Tibial artery (tissue), 4 donors: ENCODE measurements around the gene DNAH17.

Experiments used
- DNase-seq, 2 donors: peaks; one replicate each; pipeline ENCODE4 v3.0.0-alpha.2; 2019
- H3K27ac ChIP-seq, 2 donors: fragments of 200-600 bp; sonication (generic) in 1 of 2; 1 replicate in 1 of 2; 2 replicates in 1 of 2; pipeline ENCODE4 v1.5.1; 2018 to 2019; ENCODE audit warnings: mild to moderate bottlenecking in 1 of 2
- H3K27me3 ChIP-seq, 2 donors: fragments of 200-600 bp; sonication (generic) in 1 of 2; one replicate each; pipeline versions ENCODE4 v1.5.1 to v1.6.0; 2016 to 2019
- H3K36me3 ChIP-seq, 3 donors: fragments of 200-600 bp; sonication (generic) in 2 of 3; one replicate each; pipeline ENCODE4 v1.5.1; 2016 to 2019; ENCODE audit warnings: mild to moderate bottlenecking in 2 of 3
- H3K4me1 ChIP-seq, 4 donors: fragments of 200-600 bp; sonication (generic) in 2 of 4; 1 replicate in 3 of 4; 2 replicates in 1 of 4; pipeline ENCODE4 v1.5.1; 2016 to 2019
- H3K4me3 ChIP-seq, 2 donors: fragments of 200-600 bp; sonication (generic) in 1 of 2; 1 replicate in 1 of 2; 2 replicates in 1 of 2; pipeline ENCODE4 v1.5.1; 2018 to 2019; ENCODE audit warnings: mild to moderate bottlenecking in 2 of 2
- H3K9me3 ChIP-seq, 3 donors: fragments of 200-600 bp; sonication (generic) in 1 of 3; one replicate each; pipeline ENCODE4 v1.5.1; 2016 to 2019
- intact Hi-C: fragments of 100-400 bp; cut with DNase I; formaldehyde crosslinking; loops from one replicate; pipeline ENCODE4 v1.15.0; 2023; ENCODE audit warnings: low total_unique reads
- TF ChIP-seq, protein P1 (sequence below), 2 experiments: fragments of 200-600 bp in 1 of 2; fragments of 450-650 bp in 1 of 2; IDR thresholded peaks; one replicate each; pipeline ENCODE4 v1.5.1; 2017 to 2019; ENCODE audit warnings: antibody characterized with exemption in 2 of 2, mild to moderate bottlenecking in 1 of 2, moderate library complexity in 1 of 2

DNAH17 gene

DNA sequence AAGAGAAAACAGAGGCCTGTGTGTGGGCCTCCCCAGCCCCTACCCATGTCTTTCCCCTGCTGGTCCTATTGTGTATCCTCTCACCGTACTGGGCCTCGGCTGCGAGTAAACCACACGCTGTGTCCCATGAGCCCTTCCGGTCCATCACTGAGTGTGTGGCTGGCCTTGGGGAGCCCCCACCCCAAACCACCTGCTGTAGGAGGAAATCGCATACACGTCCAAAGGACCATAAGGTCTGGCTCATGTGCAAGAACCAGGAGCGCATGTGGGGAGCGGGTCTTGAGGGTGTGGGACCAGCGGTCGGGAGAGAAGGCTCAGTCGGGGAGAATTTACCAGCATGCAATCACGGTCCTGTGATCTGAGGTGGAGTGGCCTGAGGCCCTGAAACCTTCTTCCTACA lies 38.4 kb upstream of the DNAH17 start:
- H3K4me3 ChIP-seq = no peak overlapping the region
- H3K36me3 ChIP-seq = no peaks in the 10 kb centered on the region
- H3K9me3 ChIP-seq = no peaks in the 10 kb centered on the region
- DNase-seq = no peak
- peak overlapping the region in 1 of 2 donors; percentile 64 for H3K27ac ChIP-seq
- intact Hi-C loops = no loop called here
- H3K4me1 ChIP-seq = peaks cover 0 to 47% (median 31%) of the 10 kb centered on the region in 4 donors
- TF ChIP-seq, protein P1, sequence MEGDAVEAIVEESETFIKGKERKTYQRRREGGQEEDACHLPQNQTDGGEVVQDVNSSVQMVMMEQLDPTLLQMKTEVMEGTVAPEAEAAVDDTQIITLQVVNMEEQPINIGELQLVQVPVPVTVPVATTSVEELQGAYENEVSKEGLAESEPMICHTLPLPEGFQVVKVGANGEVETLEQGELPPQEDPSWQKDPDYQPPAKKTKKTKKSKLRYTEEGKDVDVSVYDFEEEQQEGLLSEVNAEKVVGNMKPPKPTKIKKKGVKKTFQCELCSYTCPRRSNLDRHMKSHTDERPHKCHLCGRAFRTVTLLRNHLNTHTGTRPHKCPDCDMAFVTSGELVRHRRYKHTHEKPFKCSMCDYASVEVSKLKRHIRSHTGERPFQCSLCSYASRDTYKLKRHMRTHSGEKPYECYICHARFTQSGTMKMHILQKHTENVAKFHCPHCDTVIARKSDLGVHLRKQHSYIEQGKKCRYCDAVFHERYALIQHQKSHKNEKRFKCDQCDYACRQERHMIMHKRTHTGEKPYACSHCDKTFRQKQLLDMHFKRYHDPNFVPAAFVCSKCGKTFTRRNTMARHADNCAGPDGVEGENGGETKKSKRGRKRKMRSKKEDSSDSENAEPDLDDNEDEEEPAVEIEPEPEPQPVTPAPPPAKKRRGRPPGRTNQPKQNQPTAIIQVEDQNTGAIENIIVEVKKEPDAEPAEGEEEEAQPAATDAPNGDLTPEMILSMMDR (IDR thresholded peaks at IDR 0.05) = no peak
- H3K27me3 ChIP-seq = no peaks in the 10 kb centered on the region

DNA sequence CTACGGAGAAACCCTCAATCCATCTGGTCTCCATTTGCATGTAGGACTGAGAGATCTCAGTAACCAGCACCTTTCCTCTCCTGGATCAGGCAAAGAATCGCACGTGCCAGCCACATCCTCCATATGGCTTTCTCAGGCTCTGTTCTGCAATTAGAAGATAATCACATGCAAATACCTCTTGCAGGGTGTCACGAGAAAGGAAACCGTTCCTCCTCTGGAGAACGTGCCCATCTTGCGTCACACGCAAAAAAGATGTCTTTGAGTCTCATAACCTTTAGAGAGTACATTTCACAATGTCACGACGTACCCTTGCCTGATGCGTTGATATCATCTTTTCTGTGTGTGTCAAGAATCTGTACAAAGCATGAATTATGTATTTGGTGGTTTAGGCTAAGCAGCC lies 36.2 kb upstream of the DNAH17 start:
- peaks cover 0 to 66% (median 45%) of the 10 kb centered on the region in 4 donors for H3K4me1 ChIP-seq
- no peaks in the 10 kb centered on the region for H3K9me3 ChIP-seq
- intact Hi-C loops = no loop called here

DNA sequence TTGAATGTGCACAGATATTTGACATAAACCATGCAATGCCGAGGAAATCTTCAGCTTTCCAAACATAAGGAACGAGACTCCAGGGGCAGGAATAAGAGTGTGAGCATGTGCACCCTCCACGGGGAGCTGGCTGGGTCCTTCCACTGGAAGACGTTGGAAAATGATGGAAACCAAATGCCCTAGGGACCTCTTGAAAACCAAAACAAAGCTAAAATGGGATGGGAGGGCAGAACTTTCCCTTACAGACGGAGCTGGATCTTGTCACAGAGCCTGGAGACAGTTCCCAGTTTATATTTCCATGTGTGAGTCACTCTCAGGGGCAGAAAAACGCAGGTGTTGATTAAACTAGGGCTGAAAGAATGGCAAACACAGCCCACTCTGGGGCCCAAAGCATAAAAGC lies 34.4 kb upstream of the DNAH17 start:
- Histone ChIP-seq H3K27ac (no peak overlapping the region), H3K4me3 (no peak overlapping the region), H3K4me1 (peaks cover 0 to 48% (median 31%) of the 10 kb centered on the region in 4 donors), H3K27me3 (no peaks in the 10 kb centered on the region), H3K36me3 (no peaks in the 10 kb centered on the region), H3K9me3 (no peaks in the 10 kb centered on the region)
- no peak for DNase-seq
- intact Hi-C loops = no loop called here
- TF ChIP-seq, protein P1 (IDR thresholded peaks at IDR 0.05) = no peak

More for the DNA sequence above, 36.2 kb upstream of the DNAH17 start:
- Histone ChIP-seq H3K27me3 (no peaks in the 10 kb centered on the region), H3K27ac (no peak overlapping the region), H3K4me3 (no peak overlapping the region), H3K36me3 (no peaks in the 10 kb centered on the region)
- no peak for DNase-seq
- TF ChIP-seq, protein P1 (IDR thresholded peaks at IDR 0.05) = no peak

DNA sequence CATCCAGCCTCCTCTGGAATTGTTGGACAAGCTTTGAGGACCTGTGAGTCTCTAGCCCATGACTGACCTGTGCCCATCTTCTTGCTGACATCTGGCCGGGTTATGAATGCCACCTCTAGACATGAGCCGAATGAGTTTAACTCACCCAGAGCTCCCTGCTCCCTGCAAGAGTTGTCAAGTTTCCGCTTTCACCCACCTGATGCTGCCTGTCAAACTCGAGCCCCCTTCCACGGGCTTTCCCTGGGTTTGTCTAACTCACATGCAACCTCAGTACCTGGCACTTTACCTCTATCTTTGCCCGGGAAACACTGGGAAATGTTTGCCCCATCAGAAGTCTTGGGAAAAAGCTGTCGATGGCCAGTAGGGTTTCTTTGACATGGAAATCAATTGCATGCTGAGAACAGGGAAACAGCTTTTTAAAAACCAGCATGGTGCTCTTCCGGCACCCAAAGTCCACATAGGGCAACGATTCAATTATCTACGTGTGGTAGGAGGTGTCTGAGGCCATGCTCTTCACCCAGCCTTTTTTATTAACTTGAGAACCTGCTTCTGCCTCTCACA lies 33.8 kb upstream of the DNAH17 start:
- TF ChIP-seq, protein P1 (IDR thresholded peaks at IDR 0.05) = no peak
- Histone ChIP-seq H3K36me3 (no peaks in the 10 kb centered on the region), H3K27ac (no peak overlapping the region), H3K4me3 (no peak overlapping the region), H3K27me3 (no peaks in the 10 kb centered on the region), H3K4me1 (peaks cover 0 to 42% (median 25%) of the 10 kb centered on the region in 4 donors), H3K9me3 (no peaks in the 10 kb centered on the region)
- DNase-seq = no peak
- intact Hi-C loops = no loop called here

DNA sequence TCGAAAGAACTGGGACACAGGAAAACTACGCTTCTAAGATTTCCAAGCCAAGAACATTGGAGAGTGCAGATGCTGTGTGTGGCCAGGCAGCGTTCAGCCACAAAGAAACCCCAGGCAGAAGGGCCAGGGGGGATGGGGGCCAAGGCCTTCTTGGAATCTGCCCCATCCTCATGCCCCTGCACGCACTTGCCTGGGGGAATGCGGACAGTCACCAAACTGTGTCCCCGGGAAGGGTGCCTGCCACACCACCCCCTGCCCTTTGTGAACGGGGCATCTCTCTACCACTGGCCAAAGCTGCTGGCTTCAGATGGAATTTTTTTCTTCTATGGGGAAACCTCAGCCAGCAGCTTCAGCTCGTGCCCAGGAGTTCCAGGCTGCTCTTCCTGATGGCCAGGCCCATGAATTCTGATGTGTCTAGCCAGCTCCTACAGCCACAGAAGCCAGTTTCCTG lies 32.0 kb upstream of the DNAH17 start:
- DNase-seq = no peak
- H3K27ac ChIP-seq = peak overlapping the region; percentile 51 to 54
- intact Hi-C loops = no loop called here

More for the DNA sequence above, 32.0 kb upstream of the DNAH17 start:
- Histone ChIP-seq H3K36me3 (no peaks in the 10 kb centered on the region), H3K4me3 (no peak overlapping the region), H3K4me1 (peaks cover 0 to 39% (median 22%) of the 10 kb centered on the region in 4 donors), H3K9me3 (no peaks in the 10 kb centered on the region), H3K27me3 (no peaks in the 10 kb centered on the region)
- TF ChIP-seq, protein P1 (IDR thresholded peaks at IDR 0.05) = no peak
